HG03045 (cell line): ENCODE measurements around the gene PPFIBP2.
"Not testable (repeated sequence)": the region's sequence is repeated elsewhere in the genome, so short reads cannot be mapped to it uniquely, and the experiment has no call there.

Experiments used
- ATAC-seq: cut with Tn5 transposase; IDR thresholded peaks from one replicate; pipeline ENCODE4 v1.9.1; 2021; ENCODE audit warnings: mild to moderate bottlenecking, moderate library complexity; ENCODE audit not compliant: unreplicated experiment

Gene PPFIBP2

DNA sequence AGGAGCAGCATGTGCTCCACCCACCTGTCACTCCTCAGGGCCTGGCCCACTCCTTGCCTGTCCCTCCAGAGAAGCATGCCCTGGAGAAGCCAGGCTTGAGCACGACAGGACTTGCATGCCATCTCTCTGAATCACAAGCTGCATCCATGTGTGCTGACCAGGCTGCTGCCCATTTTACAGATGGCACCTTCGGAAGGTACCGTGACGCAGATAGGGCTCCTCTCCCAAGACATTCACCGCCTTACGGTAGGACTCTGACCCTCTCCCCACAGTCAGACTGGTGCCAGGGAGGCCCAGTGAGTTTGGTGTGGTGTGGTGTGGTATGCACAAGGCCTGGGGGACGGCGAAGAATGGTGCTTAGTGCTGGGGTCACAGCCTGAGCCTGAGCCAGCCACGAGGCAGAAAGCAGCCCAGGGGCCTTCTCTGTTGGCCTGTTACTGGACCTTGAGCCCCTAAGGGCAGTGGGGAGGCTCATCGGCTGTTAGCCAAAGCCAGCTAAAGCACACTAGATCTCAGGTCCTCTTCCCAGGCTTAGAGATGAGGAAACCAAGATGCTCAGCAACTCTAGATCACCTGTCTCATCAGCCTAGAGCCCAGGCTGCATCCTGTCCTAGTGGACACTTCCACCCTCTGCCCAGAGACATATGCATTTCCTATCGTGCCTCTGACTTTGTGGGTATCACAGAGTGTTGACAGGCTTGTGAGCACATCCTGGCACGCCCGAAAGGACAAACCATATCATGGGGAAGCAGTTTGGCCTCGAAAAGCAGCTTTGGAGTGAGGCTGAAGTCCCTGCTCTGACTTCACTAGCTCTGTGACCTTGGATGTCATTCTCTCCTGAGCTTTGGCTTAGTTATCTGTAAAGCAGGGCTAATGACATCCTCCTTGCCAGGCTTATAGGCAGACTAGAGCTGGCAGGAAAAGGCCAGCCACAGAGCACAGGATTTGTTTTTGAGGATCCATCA lies 141.7 kb downstream of the PPFIBP2 start:
- ATAC-seq, result no peak

DNA sequence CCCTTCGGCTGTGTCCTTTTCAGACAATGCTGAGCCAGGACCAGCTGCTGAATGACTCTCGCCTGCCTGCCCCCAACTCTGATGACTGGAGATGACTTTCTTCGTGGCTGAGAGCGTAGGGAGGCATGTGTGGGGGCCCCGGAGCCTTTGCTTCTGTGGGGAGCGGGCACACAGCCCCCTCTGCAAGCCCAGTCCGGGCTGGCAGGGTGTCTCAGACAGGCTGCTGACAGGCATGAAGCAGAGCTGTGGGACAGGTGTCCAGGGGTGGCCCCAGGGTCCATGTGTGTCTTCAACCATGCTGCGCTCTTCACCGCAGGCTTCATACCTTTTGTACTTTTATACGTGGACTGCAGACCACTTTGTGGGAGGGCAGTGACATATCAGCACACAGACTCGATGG lies 142.9 kb downstream of the PPFIBP2 start:
- no peak for ATAC-seq

DNA sequence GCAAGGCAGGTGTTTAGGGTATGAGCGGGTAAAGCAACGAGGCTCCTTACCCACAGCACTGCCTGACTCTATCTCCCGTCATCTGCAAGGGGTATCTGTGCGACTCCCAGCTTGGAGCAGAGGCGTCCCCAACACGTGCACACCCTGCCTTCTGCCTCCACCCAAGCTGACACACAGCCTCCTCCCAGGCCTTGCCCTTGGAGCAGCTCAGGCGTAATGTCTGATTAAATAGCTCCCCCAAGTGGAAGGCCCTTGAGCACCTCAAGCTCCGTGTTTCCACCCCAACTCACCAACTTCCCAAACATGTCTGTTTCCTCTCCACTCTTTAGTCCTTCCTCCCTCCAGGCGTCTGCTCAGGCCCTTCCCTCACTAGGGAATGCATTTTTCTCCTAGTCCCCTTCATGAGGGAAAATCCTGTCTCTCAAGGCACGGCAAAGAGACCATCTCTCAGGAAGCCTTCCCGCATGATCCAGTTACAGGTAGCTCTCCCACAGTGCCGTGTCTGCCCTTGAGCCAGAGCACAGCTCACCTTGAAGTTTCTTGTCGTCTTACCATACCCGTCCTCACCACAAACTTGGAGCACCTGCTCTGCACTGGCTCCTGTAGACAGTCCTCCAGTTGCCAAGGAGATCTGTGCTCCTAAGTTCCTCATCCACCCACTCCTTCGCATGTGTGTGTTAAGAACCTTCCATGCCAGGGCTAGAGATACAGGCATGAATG lies 143.7 kb downstream of the PPFIBP2 start:
- ATAC-seq, result no peak

DNA sequence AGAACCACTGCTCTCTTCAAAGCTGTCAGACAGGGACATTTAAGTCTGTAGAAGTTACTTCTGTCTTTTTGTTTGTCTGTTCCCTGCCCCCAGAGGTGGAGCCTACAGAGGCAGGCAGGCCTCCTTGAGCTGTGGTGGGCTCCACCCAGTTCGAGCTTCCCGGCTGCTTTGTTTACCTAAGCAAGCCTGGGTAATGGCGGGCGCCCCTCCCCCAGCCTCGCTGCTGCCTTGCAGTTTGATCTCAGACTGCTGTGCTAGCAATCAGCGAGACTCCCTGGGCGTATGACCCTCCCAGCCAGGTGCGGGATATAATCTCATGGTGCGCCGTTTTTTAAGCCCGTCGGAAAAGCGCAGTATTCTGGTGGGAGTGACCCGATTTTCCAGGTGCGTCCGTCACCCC lies 149.7 kb downstream of the PPFIBP2 start:
- not testable (repeated sequence) for ATAC-seq

DNA sequence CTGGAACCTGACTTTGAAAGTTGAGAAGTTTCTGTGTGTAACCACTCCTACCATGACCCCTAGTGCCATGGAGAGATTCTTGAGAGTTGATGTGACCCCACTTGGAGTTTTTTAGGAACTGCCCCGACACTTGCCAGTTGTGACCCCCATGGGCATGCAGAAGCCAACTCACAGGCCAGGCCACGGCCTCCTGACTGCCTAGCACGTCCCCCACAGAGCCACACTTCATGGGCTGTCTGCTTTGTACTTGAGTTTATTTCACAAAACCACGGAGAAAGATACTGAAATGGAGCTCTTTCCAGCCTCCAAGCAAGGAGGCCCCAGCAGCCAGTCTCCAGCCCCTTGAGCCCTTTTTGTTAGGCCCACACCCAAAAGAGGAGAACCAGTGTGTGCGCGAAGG lies 151.1 kb downstream of the PPFIBP2 start:
- no peak for ATAC-seq

DNA sequence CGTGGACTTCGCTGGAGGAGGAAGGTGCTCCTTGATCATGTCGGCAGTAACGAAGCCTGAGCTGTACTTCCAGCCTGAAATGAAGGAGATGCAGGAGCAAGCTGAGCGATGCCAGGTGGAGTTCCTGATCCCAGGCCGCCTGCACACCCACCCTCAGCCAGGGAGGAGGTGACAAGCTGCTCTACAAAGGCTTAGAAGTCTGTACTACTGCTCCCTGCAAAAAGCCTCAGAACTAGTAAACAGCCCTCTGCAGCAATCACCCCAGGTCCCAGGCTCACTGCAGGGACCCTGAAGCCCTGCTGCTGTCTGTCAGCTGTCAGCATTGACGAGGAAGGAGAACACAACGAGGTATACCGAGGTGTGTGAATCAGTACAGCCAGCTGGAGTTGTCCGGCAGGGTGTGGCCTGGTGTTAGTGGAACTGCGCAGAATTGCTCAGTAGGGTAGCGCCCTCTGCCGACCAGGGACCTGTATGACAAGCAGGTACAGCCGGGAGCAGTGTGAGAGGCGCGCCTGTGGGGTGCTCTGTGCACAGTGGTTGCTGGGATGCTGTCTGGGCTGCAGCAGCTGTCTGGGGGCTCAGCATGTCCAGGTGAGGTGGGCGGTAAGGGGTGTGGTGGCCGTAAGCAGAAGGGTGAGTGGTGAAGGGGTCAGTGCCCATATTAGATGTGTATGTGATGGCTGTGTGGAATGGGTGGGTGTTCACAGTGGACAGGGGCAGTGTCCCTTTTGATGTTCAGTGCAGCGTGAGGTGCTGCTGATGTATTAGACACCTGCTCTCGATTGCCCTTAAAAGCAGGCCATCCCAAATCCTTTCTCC lies 151.9 kb downstream of the PPFIBP2 start:
- ATAC-seq, result peak; percentile 98

DNA sequence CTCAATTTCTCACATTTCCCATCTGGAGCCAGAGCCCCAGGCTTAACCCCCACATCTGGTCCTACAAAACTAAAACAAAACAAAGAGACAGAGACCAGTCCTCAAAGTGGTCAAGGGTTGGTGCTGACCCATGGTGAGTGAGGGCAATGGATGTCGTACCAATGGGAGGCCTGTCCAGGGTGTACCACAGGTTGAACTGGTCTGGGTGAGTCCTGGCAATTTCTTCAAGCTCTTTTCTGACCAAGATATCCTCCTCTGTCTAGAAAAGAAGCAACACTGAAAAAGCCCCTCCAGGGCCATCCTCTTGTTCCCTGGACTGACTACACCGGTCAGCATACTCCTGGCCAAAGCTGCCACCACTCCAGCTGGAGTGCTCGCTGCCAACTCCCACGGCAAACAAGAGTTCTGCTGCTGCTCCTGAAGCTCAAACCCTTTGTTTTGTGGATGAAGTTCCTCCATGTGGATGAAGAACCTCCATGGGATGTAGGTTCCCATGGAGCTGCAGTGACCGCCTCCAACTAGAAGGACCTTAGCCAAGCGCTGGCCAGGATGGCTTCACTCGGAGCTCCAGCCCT lies 152.6 kb downstream of the PPFIBP2 start:
- no peak for ATAC-seq

DNA sequence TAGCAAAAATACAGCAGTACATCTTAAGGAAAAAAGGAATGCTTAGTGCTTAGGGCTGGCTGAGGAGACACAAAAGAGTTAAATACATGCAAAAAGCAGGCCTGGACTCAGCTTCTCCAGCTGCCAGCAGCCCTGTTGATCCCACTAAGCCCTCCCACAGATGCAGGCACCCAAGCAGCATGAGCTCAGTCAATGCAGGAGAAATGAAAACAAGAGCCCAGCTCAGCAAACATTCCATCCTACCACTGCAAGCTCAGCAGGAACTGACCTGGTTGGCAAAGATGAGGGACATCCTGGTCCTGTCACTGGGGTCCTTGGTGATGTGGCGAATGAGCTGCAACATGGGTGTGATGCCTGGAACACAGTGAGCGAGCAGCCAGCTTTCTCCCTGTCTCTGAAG lies 153.7 kb downstream of the PPFIBP2 start:
- no peak for ATAC-seq

DNA sequence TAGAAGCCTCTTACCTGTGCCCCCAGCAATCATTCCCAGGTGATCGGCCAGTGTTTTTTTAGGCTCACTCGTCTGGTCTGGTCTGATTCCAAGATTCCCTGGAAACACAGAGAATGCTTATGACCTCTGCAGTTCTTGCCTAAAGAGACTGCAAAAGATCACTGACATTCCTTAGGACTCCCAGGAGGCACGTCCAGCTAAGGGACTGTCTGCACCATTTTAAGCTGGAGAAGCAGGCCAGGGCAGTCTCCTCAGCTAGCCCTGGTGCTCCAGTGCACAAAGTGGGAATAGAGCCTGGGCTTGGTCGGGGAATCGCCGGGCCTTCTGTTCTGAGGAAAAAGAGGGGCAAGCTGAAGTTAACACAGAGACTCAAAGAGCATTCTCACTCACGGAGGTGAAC lies 154.7 kb downstream of the PPFIBP2 start:
- ATAC-seq, result no peak

DNA sequence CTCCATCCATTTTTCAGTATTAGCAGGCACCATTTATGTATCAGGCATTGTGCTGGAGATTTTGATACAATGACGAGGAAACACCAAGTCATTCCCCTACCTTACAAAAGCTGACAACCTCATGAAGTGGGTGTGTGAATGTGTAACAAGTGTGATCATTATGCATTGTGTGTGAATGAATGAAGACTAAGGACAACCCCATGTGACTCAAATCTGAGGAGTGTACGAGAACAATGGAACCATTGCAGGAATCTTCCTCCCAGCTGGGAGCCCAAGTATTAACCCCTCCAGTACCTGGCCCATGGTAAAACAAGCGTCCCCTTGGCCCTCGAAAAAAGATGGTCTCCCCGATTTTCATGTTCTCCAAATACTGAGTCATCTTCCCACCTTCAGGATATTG lies 155.1 kb downstream of the PPFIBP2 start:
- no peak for ATAC-seq

DNA sequence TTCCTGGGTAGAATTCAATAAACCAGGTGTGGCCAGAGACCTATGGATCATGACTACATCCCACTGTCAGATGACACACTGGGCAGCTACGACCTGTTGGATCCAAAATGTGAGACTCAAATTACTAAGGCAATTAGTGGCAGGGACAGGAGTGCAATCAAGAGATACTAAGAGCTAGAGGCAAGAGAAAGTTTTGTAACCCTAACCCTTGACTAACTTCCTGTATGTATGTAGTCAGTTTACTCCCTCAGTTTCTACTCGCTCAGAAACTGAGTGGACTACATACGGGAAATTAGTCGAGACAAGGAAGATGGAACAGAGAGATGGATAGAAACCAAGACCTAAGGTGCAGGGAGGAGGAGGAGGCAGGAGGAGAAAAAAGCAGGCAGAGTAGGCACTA lies 156.8 kb downstream of the PPFIBP2 start:
- ATAC-seq, result no peak

DNA sequence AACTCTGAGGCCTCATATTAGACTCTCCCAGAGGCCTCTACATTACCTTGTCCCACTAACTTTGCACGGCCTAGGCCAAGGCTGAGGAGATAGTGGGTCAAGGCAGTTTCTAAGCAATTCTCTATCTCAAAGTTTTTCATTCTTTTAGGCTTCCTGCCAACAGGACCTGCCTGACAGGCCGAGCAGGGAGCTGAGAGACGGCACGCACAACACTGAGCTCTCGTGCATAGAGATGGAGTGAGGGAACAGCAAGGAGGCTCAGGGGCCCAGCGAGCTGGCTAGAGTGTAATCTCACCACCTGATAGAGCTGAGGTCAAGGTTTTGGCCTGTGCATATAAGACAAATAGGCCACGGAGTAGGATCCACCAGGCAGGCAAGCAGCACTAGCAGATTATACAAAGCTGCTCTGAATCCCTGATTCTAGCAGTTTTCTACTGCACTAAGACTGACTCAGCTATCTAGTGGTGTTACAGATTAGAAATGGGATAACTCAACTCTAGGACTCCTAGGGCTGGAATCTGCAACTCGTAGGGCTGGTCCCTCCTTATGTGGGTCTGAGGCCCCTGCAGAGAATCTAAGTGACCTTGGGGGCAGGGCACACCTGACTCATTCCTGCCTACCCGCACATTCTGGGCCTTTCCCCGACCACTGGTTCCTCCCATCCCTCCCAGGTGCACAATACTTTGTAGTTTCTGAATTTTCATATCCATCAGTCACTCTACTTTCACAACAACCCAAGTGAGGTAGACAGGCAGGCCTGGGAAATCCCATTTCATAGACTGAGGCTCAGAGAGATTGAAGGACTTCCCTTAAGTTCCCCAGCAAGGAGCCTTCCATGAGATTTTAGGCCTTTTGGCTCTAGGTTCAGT lies 157.8 kb downstream of the PPFIBP2 start:
- peak; percentile 74 for ATAC-seq

DNA sequence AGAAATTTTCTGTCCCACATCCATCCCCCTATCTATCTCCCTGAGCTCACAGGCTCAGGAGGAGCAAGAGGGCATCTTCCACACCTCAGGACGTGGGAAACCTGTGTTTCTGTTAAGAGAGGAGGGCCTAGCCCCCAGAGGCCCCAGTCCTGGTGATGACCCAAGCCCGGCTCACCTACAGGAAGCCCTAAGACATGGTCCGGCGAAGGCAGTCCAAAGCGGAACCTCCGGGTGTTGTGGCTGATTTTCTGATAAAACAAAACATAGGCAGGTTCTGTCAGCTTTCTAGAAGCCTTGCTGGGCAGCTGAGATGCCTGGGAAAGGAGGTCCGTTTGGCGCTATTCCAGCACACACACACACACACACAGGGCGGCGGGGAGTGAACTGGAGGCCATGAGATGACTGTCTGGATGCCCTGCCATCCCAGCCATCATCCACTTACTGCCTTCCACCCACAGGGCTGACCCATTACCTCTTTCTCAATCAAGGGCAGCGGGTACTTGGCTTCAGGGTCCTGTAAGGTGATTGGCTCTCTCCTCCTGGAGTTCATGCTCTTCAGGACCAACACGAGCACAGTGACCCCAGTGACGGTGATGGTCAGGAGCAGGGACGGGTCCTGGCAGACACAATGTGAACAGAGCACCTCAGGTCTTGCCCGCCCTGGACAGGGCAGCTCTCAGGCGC lies 158.6 kb downstream of the PPFIBP2 start:
- peak; percentile 3 for ATAC-seq

DNA sequence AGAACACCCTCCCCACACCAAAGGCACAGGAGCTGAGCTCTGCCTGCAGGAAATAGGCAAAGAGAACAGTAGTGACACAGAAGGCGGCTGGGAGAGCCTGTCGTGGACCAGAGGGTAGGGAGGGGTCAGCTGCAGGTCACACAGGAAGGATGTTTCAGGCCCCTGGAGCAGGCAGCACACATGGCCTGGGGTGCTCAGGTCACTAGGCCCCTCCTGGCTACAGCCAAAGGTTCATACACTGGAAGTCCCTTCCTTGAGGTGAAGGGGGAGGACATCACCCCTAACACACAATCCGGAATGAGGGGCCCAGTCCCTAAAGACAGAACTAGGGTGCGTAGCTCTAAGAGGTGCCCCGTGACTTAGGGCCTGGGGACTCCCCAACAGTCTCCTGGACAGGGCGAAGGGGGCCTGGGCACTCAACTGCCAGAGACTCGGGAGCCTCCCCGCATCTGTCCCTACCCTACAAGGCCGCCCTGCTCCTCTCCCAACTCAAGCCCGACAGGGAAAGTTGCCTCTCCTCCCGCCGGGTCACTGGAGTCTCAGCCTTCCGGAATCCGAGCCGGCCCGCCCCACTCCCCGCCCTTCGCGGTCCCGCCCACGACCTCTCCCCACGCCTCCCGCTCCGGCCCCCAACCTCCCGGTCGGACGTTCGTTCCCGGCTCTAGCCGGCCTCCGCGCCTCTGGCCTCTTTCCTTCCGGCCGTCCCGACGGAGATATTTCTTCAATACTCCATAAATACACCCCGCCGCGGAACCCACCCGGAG lies 159.3 kb downstream of the PPFIBP2 start, which contains the start of gene CYB5R2:
Gene CYB5R2 (minus strand): TSS at position 541 of the 764 bp plus-strand sequence. CDS start 675 bp downstream, outside the sequence.
- peak; percentile 36 for ATAC-seq

DNA sequence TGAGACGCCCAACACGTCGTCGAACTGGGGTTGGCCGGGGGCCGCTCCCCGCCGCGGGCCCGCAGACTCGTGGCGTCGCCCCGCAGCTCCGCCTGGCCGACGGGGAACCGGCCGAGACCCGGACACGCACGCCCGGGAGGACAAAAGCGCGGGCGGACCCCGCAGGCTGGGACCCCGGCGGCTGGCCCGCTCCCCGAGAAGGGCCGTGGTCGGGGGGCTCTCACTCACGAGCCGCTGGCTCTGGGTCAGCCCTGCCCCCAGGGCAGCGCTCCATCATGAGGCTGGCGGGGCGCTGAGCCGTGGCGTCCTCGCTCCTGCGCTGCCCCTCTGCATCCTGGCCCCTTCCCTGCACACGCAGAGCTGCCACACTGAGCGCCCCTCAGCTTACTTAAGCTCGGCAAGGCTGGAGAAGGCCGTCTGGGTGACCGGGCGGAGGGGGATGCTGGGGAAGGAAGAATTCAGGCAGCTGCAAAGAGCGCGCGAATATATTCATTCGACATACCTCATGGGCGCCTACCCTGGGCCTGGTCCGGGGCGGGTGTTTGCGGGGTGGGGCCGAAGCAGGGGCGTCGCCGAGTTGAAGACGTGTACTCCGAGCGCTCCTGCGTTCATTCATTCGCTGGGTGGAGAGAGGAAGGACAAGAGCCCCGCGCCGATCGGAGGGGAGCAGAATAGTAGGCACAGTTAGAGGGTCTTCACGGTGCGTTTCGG lies 160.1 kb downstream of the PPFIBP2 start:
- ATAC-seq, result no peak

DNA sequence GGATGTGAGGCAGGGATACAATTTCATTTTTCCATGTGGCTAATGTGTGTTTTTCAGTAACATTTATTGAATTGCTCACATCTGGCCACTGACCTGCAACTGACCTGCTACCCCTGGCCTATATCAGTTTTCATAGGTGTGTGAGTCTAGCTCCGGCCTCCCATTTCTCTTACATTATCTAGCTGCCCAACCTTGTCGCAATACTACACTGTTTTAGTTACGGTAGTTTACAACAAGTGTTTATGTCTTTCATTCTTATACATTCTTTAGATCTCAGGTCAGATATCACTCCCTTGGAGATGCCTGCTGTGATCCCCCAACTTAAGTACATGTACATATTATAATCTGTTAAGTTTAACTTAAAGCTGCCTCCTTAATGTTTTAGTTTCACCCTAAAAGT lies 161.8 kb downstream of the PPFIBP2 start:
- ATAC-seq, result no peak

DNA sequence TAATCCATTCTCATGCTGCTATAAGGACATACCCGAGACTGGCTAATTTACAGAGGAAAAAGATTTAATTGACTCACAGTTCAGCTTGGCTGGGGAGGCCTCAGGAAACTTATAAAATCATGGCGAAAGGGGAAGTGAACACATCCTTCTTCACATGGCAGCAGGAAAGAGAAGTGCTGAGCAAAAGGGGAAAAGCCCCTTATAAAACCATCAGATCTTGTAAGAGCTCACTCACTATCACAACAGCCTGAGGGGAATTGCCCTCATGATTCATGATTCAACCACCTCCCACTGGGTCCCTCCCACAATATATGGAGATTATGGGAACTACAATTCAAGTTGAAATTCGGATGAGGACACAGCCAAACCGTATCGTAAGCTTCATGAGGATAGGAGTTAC lies 163.3 kb downstream of the PPFIBP2 start:
- ATAC-seq, result no peak

DNA sequence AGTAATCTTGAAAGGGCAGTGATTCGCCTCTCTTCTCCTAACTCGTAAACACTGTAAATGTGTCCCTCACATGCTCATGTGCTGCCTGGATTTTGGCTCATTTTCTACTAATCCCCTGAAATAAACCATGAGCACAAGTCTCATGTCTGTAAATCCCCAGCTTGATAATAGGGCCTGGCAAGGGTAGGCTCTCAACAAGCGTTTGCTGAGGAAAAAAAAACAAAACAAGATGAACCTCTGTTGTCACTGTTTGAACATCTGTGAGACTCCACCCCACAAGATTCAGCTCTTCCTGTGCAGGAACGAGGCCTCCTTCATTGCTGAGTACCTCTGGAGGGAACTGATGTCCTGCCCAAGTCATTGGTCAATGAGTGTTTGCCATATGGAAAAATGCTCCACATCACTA lies 164.0 kb downstream of the PPFIBP2 start:
- ATAC-seq, result no peak
